ENCODE measurements around the gene HYPK. TPM values are rescaled to one million over a fixed set of nuclear protein-coding genes. Genes with fewer than 3 reads are reported as not detected.

The HYPK gene
- total and polyA plus RNA-seq, 2 of the 8 experiments (the other 6 are each of a cell fraction or from before 2014, with no cell fraction given) = 5.4 to 17.6 TPM

GRCh38 chr15:43776101-43776717, 24.2 kb upstream of the HYPK start (continued):
- TF ChIP-seq RAD21 (IDR thresholded peaks at IDR 0.05 in 1 of 2, conservative IDR thresholded peaks at IDR 0.05 in 1 of 2; ENCODE audit: low read depth in 2 of 2, low read length in 2 of 2) (no peak), POLR2A (IDR thresholded peaks at IDR 0.05; ENCODE audit: control extremely low read depth in 1 of 2, low read depth in 2 of 2, low read length in 2 of 2) (no peak), JUND (IDR thresholded peaks at IDR 0.05; ENCODE audit: low read length) (no peak), MAX (IDR thresholded peaks at IDR 0.05) (no peak), GTF2F1 (IDR thresholded peaks at IDR 0.05; ENCODE audit: borderline replicate concordance, low read depth, low read length) (no peak), CBX5 (IDR thresholded peaks at IDR 0.05; ENCODE audit: low read depth, low read length) (no peak), ASH2L (IDR thresholded peaks at IDR 0.05; ENCODE audit: low read length) (peak; percentile 82), NRF1 (IDR thresholded peaks at IDR 0.05; ENCODE audit: low read depth, low read length) (no peak), SIX5 (IDR thresholded peaks at IDR 0.05; ENCODE audit: low read depth, low read length) (no peak), CHD1 (IDR thresholded peaks at IDR 0.05; ENCODE audit: low read depth, low read length) (no peak), TEAD4 (IDR thresholded peaks at IDR 0.05; ENCODE audit: low read depth, low read length) (no peak), HDAC6 (IDR thresholded peaks at IDR 0.05; ENCODE audit: low read depth, low read length) (no peak), CTBP2 (IDR thresholded peaks at IDR 0.05; ENCODE audit: borderline replicate concordance, insufficient read depth, insufficient read length, low read length) (no peak), BCL11A (IDR thresholded peaks at IDR 0.05; ENCODE audit: low read depth in 2 of 2, low read length in 2 of 2) (no peak), POU5F1 (IDR thresholded peaks at IDR 0.05; ENCODE audit: low read depth, low read length) (no peak), SP1 (IDR thresholded peaks at IDR 0.05; ENCODE audit: low read depth, low read length) (no peak), CREB1 (IDR thresholded peaks at IDR 0.05) (no peak; the same call in 1 of the 2 replicates), TAF1 (IDR thresholded peaks at IDR 0.05; ENCODE audit: low read depth, low read length) (peak; percentile 7; the same call in 1 of the 2 replicates), NANOG (IDR thresholded peaks at IDR 0.05; ENCODE audit: insufficient read depth, low read depth, low read length, poor library complexity, severe bottlenecking) (no peak), SIRT6 (IDR thresholded peaks at IDR 0.05; ENCODE audit: low read length) (no peak), KDM4A (IDR thresholded peaks at IDR 0.05; ENCODE audit: low read depth, low read length, severe bottlenecking) (peak; percentile 79), RNF2 (IDR thresholded peaks at IDR 0.05; ENCODE audit: borderline replicate concordance, low read depth, low read length, missing control alignments, poor library complexity, severe bottlenecking) (no peak), TAF7 (optimal IDR thresholded peaks at IDR 0.05; ENCODE audit: borderline replicate concordance, low read depth, low read length) (no peak), POLR2AphosphoS5 (IDR thresholded peaks at IDR 0.05; ENCODE audit: low read depth, low read length) (peak; percentile 29; the same call in 1 of the 2 replicates), RXRA (IDR thresholded peaks at IDR 0.05; ENCODE audit: insufficient read depth, low read depth, low read length) (no peak), RBBP5 (IDR thresholded peaks at IDR 0.05; ENCODE audit: borderline replicate concordance, low read depth, low read length) (no peak)
